Lung (tissue), 12 donors: ENCODE results near the gene CUBN. TPM values are rescaled to one million over a fixed set of nuclear protein-coding genes. Genes with fewer than 3 reads are reported as not detected.
A peak's percentile ranks its signal among the peaks of the same experiment; 100 is the strongest.

Experiments
- ATAC-seq: fragments of 200-7000 bp; cut with Tn5 transposase; one replicate; pipeline ENCODE4 v1.9.1; 2020; ENCODE audit warnings: moderate number of reproducible peaks; ENCODE audit not compliant: insufficient read depth, low FRiP score
- DNase-seq, 3 donors: peaks; one replicate each; pipeline ENCODE4 v3.0.0-alpha.2; 2013 to 2017
- H3K27ac ChIP-seq, 2 donors: one replicate each; pipeline ENCODE4 v1.5.1; 2013; ENCODE audit warnings: mild to moderate bottlenecking in 2 of 2, moderate library complexity in 2 of 2, control low read depth in 1 of 2, inconsistent platforms in 1 of 2, low read depth in 1 of 2, low read length in 1 of 2
- H3K27me3 ChIP-seq, 3 donors: one replicate each; pipeline ENCODE4 v1.5.1; 2013; ENCODE audit warnings: low read length in 2 of 3; ENCODE audit not compliant: control insufficient read depth in 3 of 3, insufficient read depth in 3 of 3
- H3K36me3 ChIP-seq, 4 donors: one replicate each; pipeline ENCODE4 v1.5.1; 2013; ENCODE audit warnings: low read length in 4 of 4, mild to moderate bottlenecking in 1 of 4, moderate library complexity in 1 of 4; ENCODE audit not compliant: control insufficient read depth in 4 of 4, insufficient read depth in 4 of 4
- H3K4me1 ChIP-seq, 5 donors: one replicate each; pipeline ENCODE4 v1.5.1; 2013; ENCODE audit warnings: low read length in 5 of 5, mild to moderate bottlenecking in 2 of 5, moderate library complexity in 1 of 5; ENCODE audit not compliant: control insufficient read depth in 5 of 5, insufficient read depth in 5 of 5
- H3K4me3 ChIP-seq: one replicate; pipeline ENCODE4 v1.5.1; 2013; ENCODE audit warnings: mild to moderate bottlenecking, control low read depth, moderate library complexity
- H3K9ac ChIP-seq, 2 donors: one replicate each; pipeline ENCODE4 v1.5.1; 2013; ENCODE audit warnings: low read length in 2 of 2, control low read depth in 1 of 2; ENCODE audit not compliant: insufficient read depth in 1 of 2
- H3K9me3 ChIP-seq, 4 donors: one replicate each; pipeline ENCODE4 v1.5.1; 2013; ENCODE audit warnings: low read length in 3 of 4, mild to moderate bottlenecking in 1 of 4, moderate library complexity in 1 of 4; ENCODE audit not compliant: control insufficient read depth in 4 of 4, insufficient read depth in 3 of 4
- WGBS, 2 donors: extraction: QIAGEN DNeasy Blood & Tissue Kit; methylation state at CpG; one replicate each; pipeline ENCODE4 v1.1.7; 2013; 5-methylcytosine and 5-hydroxymethylcytosine counted together
- polyA plus RNA-seq, 2 donors: library from polyadenylated mRNA; stranded (reverse); fragments of 200-250 nt; gene quantifications; one replicate each; pipeline ENCODE4 v1.2.1, GENCODE V29; 2013
- total RNA-seq, 2 donors: library from RNA; depleted of rRNA in 1 of 2; stranded (reverse); fragments of >200 nt in 1 of 2; gene quantifications; one replicate each; pipeline ENCODE4 v1.2.1, GENCODE V29; 2014 to 2021
- TF ChIP-seq, protein P1 (sequence below): IDR thresholded peaks from 2 replicates; pipeline ENCODE4 v1.5.1; 2012; ENCODE audit warnings: mild to moderate bottlenecking; ENCODE audit errors: control extremely low read depth, extremely low read depth
- donor health status: control.
- donor health status: control.
- donor health status: Bipolar disorder and iron deficiency.
- donor health status: healthy.
- donor health status: DM: yes; HTN: yes; CAD: no.

Gene CUBN
- total and polyA plus RNA-seq, 4 donors: 0.33 to 5.1 (median 1.0) TPM

DNA sequence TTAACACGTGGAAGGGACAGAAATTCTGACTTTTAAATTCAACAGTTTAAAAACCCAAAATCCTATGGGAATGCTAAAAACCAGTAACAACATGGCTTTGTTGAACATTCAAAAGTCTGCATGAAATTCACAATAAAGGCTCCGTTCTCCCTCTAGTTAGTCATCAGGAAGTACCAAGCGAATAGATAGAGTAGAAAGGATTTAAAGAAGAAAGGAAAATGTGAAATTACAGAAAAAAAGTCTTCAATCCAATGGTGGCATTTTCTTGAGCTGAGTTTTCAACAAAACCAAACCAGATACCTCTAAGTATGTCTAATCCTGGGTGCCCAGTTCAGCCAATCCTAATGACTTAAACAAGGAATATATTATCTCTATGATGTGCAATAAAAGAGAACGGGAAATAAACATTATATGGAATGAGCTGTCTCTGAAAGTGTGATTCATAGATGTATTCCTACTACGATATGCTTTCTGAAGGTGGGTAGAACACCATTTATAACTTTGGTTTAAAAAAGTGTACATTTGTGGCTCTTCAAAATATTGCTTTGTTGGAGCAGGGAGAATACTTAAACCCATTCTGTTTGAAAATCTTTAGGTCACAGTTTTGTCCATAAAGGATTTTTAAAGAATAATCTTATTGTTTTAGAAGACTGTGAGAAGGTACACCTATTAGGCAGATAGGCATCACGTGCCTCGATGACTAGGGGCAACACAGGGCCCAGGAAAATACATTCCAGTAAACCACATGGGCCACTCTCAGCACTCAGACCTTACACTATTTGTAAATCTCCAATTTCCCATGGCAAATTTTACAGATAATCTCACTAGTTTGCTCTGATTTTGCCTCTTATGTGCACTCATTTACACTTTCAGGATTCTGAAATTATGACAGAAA, 87.7 kb downstream of the CUBN start:
- Histone ChIP-seq H3K27me3 (no peaks in the 10 kb centered on the region), H3K9ac (no peak overlapping the region), H3K36me3 (no peaks in the 10 kb centered on the region), H3K27ac (no peak overlapping the region), H3K9me3 (no peaks in the 10 kb centered on the region), H3K4me3 (no peak overlapping the region), H3K4me1 (no peaks in the 10 kb centered on the region)
- TF ChIP-seq, protein P1, sequence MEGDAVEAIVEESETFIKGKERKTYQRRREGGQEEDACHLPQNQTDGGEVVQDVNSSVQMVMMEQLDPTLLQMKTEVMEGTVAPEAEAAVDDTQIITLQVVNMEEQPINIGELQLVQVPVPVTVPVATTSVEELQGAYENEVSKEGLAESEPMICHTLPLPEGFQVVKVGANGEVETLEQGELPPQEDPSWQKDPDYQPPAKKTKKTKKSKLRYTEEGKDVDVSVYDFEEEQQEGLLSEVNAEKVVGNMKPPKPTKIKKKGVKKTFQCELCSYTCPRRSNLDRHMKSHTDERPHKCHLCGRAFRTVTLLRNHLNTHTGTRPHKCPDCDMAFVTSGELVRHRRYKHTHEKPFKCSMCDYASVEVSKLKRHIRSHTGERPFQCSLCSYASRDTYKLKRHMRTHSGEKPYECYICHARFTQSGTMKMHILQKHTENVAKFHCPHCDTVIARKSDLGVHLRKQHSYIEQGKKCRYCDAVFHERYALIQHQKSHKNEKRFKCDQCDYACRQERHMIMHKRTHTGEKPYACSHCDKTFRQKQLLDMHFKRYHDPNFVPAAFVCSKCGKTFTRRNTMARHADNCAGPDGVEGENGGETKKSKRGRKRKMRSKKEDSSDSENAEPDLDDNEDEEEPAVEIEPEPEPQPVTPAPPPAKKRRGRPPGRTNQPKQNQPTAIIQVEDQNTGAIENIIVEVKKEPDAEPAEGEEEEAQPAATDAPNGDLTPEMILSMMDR: no peak
- ATAC-seq: no peak
- DNase-seq: no peak
- WGBS, 2 donors: 92 to 94% methylated on average over 7 of the region's 7 CpGs

DNA sequence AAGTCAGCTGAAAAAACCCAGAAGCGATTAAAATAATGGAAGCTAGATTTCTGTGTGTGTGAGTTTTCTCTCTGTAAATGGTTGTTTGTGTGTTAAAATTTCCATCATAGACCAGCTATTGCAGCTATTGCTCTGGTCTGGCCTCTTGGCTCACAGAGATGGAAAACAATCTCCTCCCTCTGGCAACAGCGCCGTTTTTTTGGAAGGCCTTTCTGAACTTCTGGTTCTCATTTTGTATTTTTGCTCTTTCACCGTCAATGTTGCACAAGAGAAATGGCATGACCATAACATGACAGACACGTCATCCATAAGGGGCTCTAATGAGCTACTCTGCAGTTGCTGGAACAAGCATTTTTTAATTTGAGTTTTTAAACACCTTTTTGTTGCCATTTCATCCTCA, 91.0 kb downstream of the CUBN start:
- H3K4me1 ChIP-seq: no peaks in the 10 kb centered on the region
- H3K9me3 ChIP-seq: no peaks in the 10 kb centered on the region
- H3K36me3 ChIP-seq: no peaks in the 10 kb centered on the region
- DNase-seq (peak in 1 of 3 donors; percentile 48), ATAC-seq (no peak)
- no peak overlapping the region for H3K9ac ChIP-seq
- H3K27ac ChIP-seq: no peak overlapping the region
- WGBS, 2 donors: 72% methylated on average over 5 of the region's 5 CpGs
- TF ChIP-seq, protein P1: no peak
- no peaks in the 10 kb centered on the region for H3K27me3 ChIP-seq
- no peak overlapping the region for H3K4me3 ChIP-seq

DNA sequence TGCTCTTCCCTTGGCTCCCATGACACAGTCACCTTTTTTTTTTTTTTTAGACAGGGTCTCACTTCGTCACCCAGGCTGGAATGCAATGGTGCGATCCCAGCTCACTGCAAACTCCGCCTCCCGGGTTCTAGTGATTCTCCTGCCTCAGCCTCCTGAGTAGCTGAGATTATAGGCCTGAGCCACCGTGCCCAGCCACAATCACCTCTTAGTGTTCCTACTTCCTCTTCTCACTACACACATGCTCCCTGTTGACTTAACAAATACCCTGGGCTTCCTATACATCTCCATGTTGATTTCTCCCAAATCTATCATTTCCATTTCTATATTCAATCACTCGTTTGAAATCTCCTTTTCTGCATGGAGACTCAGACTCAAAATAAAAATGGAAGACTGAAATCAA, 91.7 kb downstream of the CUBN start:
- Histone ChIP-seq H3K36me3 (no peaks in the 10 kb centered on the region), H3K9me3 (no peaks in the 10 kb centered on the region), H3K4me1 (peaks cover 0 to 3% (median 0%) of the 10 kb centered on the region in 5 donors), H3K9ac (no peak overlapping the region), H3K27ac (no peak overlapping the region), H3K4me3 (no peak overlapping the region), H3K27me3 (no peaks in the 10 kb centered on the region)
- DNase-seq: no peak
- ATAC-seq: no peak
- WGBS, 2 donors: 76 to 92% methylated on average over 6 of the region's 6 CpGs
- TF ChIP-seq, protein P1: no peak
